Epithelial cell of proximal tubule (primary cell): ENCODE data around the gene FARS2. TPM values are rescaled to one million over a fixed set of nuclear protein-coding genes. Genes with fewer than 3 reads are reported as not detected.
"Not testable (repeated sequence)": the region's sequence is repeated elsewhere in the genome, so short reads cannot be mapped to it uniquely, and the experiment has no call there.

Experiments
- DNase-seq: peaks from one replicate; pipeline ENCODE4 v3.0.0-alpha.2; 2011; ENCODE audit warnings: low read depth
- H3K4me3 ChIP-seq: 2 replicates; pipeline ENCODE4 v1.5.1; 2011; ENCODE audit warnings: low read depth, mild to moderate bottlenecking, low read length
- total RNA-seq: library from RNA; depleted of rRNA; stranded (reverse); fragments of >200 nt; gene quantifications from 2 replicates; pipeline ENCODE4 v1.2.3, GENCODE V29; 2015
- TF ChIP-seq, protein P1 (sequence below): conservative IDR thresholded peaks from 2 replicates; pipeline ENCODE4 v1.5.1; 2012; ENCODE audit warnings: low read depth, mild to moderate bottlenecking, low read length

Gene FARS2
- total RNA-seq, 1 donor from 2014 or later: 7.7 TPM

DNA sequence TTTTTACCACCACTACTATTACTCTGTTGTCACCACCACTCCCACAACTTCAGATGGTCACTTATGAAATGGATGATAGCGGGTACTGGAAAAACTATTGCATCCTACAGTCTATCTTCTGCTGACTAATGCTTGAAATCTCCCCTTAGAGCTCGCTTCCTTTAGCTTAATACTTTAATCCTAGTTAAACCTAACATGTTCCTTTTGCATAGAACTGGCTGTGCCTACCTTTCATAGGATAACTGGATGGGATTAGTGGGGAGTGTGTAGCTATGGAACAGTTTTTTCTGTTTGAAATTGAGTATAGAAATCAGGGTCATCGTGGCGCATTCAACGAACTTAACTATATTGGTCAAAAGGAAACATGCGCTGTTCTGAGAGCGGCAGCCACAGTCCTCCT, 294.7 kb downstream of the FARS2 start:
- no peak overlapping the region for H3K4me3 ChIP-seq
- TF ChIP-seq, protein P1, sequence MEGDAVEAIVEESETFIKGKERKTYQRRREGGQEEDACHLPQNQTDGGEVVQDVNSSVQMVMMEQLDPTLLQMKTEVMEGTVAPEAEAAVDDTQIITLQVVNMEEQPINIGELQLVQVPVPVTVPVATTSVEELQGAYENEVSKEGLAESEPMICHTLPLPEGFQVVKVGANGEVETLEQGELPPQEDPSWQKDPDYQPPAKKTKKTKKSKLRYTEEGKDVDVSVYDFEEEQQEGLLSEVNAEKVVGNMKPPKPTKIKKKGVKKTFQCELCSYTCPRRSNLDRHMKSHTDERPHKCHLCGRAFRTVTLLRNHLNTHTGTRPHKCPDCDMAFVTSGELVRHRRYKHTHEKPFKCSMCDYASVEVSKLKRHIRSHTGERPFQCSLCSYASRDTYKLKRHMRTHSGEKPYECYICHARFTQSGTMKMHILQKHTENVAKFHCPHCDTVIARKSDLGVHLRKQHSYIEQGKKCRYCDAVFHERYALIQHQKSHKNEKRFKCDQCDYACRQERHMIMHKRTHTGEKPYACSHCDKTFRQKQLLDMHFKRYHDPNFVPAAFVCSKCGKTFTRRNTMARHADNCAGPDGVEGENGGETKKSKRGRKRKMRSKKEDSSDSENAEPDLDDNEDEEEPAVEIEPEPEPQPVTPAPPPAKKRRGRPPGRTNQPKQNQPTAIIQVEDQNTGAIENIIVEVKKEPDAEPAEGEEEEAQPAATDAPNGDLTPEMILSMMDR: no peak
- DNase-seq: no peak

DNA sequence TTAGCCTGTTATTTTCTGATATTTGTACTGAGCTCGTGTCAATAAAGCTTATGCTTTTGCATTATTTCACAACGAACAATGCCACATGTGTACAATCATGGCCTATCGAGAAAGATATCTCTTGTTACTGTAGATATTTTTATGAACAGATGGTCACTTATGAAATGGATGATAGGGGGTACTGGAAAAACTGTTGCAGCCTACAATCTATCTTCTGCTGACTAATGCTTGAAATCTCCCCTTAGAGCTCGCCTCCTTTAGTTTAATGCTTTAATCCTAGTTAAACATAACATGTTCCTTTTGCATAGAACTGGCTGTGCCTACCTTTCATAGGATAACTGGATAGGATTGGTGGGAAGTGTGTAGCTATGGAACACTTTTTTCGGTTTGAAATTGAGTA, 296.2 kb downstream of the FARS2 start:
- DNase-seq: no peak
- no peak overlapping the region for H3K4me3 ChIP-seq
- TF ChIP-seq, protein P1: no peak

DNA sequence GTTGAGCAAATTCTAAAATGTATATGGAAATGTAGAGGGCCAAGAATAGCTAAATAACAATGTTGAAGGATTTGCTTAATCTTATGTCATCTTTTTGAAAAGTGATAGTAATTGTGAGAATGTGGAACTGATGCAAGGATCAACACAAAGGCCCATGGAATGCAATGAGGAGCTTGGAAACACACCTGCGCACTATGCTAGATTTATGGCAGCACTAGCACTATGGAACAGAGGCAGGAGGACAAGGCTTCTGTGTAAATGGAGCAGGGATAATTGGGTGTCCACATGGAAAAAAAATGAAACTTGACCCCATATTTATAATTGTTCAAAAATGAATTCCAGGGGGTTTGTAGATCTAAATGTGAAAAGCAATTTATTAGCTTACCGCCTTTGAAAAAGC, 298.3 kb downstream of the FARS2 start:
- TF ChIP-seq, protein P1: no peak
- no peak overlapping the region for H3K4me3 ChIP-seq
- DNase-seq: no peak

DNA sequence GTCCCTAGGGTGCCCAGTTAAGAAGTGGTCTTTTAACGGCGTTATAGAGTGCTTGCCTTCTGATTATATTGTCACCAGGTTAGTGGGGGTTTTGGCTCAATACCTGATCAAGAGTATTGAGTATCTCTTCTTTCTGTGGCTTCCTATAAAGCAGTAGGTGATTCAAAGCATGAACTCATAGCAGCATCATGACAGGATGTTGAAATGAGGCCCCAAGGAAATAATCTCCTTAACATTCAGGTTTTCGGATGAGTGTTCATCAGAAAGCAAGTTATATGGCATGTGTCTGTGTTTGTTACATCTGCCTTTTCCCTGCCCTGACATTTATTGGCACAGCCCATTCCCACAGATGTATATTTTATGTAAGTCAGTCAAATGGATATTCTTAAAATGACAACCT, 301.0 kb downstream of the FARS2 start:
- DNase-seq: no peak
- H3K4me3 ChIP-seq: no peak overlapping the region

GRCh38 chr6:5563086-5563485, 301.8 kb downstream of the FARS2 start:
- no peak for DNase-seq
- TF ChIP-seq, protein P1: no peak
- no peak overlapping the region for H3K4me3 ChIP-seq

More for the DNA sequence above, 301.0 kb downstream of the FARS2 start:
- TF ChIP-seq, protein P1: no peak

DNA sequence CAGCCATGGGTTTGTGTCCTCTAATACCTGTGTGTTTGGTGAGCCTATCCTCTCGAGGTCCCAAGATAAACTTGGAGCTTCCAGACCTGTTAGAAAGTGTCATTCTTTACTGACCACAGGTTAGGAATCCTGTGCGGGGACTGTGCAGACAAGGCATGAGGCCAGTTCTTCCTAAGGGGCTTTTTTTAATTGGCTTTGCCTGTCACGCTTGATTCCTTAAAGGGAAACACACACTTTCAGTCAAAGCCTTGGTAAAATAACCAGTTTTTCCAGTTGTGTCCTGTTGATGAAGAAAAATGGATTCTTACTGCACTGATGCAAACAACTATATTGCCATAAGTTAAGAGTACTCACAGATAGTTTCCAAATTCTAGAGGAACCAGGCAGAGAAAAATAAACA, 303.4 kb downstream of the FARS2 start:
- H3K4me3 ChIP-seq, DNase-seq: not testable (repeated sequence)

DNA sequence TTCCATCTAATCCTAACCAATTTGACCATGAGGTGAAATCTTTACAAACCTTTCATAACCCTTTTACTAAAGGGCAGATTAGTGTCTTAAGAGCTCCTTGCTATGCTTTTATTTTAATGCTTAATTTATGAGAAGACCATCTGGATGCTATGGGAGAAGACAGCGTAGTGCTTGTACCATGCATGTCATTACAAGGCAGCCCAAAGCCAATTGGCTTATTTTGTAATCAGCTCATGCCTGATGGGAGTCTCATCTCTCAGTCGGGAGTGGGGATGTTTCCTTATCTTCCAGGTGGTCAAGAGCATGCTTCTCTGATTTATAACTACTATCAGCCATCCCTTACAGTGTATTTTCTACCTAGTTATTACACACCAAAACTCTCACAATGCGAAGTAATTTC, 304.7 kb downstream of the FARS2 start:
- no peak overlapping the region for H3K4me3 ChIP-seq
- DNase-seq: no peak
- TF ChIP-seq, protein P1: no peak

- DNase-seq: no peak
- TF ChIP-seq, protein P1: no peak
- H3K4me3 ChIP-seq: no peak overlapping the region
Measured at GRCh38 chr6:5566718-5567117, 305.4 kb downstream of the FARS2 start.
